Activated naive CD4-positive, alpha-beta T cell treated with anti-CD3 and anti-CD28 coated beads, Interleukin-2, amount 50 U/mL, for 24 hours (primary cell): ENCODE data around the gene RABGAP1.
A peak's percentile ranks its signal among the peaks of the same experiment; 100 is the strongest.

ENCODE experiments used
- H3K27ac Mint-ChIP-seq: one replicate; pipeline ENCODE4 v1.8.0; 2021; ENCODE audit warnings: mild to moderate bottlenecking, mixed read lengths
- H3K27me3 Mint-ChIP-seq: one replicate; pipeline ENCODE4 v1.8.0; 2021; ENCODE audit warnings: mixed read lengths
- H3K36me3 Mint-ChIP-seq: one replicate; pipeline ENCODE4 v1.8.0; 2021; ENCODE audit warnings: mixed read lengths
- H3K4me1 Mint-ChIP-seq: one replicate; pipeline ENCODE4 v1.8.0; 2021; ENCODE audit warnings: mixed read lengths
- H3K4me3 Mint-ChIP-seq: one replicate; pipeline ENCODE4 v1.8.0; 2021; ENCODE audit warnings: mild to moderate bottlenecking, mixed read lengths
- H3K9me3 Mint-ChIP-seq: one replicate; pipeline ENCODE4 v1.8.0; 2021; ENCODE audit warnings: mixed read lengths

RABGAP1 gene

DNA sequence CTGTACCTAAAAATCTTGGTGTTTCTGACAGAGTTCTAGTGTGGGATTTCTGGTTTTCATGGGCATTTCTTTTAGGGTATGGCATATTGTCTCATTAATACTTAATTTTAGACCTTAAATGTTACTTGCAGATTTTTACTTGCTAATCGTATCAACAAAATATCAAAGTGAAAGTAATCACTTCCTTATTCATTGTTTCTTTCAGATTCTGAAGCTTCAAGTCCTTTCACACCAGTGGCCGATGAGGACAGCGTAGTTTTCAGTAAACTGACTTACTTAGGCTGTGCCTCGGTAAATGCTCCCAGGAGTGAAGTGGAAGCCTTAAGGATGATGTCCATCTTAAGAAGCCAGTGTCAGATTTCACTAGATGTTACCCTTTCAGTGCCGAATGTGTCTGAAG lies 45.2 kb downstream of the RABGAP1 start:
- Mint-ChIP-seq H3K4me1 (peaks cover 5% of the 10 kb centered on the region), H3K36me3 (peaks cover 4% of the 10 kb centered on the region), H3K9me3 (no peaks in the 10 kb centered on the region), H3K27ac (no peak overlapping the region), H3K4me3 (no peak overlapping the region), H3K27me3 (no peaks in the 10 kb centered on the region)

DNA sequence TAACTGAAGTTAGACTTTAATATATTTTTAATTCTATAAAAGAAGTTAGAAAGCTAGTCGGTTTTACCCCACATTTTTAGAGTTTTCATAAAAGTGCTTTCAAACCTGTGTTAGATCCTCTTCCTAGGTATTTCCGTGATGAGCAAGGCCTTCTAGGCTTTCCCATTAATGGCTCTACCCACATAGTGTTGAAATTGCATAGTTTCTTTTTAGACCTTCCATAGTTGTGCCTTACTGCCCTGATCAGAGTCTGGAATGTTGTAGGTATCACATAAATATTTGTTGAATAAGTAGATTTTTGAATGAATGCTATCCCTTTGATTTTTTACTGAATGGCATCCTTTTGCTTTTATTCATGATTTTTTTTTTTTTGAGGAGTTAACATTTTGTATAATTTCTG lies 47.3 kb downstream of the RABGAP1 start:
- peaks cover 4% of the 10 kb centered on the region for H3K36me3 Mint-ChIP-seq
- peak overlapping the region; percentile 12 for H3K27ac Mint-ChIP-seq
- peaks cover 9% of the 10 kb centered on the region for H3K4me1 Mint-ChIP-seq
- H3K9me3 Mint-ChIP-seq: no peaks in the 10 kb centered on the region
- no peaks in the 10 kb centered on the region for H3K27me3 Mint-ChIP-seq
- no peak overlapping the region for H3K4me3 Mint-ChIP-seq

DNA sequence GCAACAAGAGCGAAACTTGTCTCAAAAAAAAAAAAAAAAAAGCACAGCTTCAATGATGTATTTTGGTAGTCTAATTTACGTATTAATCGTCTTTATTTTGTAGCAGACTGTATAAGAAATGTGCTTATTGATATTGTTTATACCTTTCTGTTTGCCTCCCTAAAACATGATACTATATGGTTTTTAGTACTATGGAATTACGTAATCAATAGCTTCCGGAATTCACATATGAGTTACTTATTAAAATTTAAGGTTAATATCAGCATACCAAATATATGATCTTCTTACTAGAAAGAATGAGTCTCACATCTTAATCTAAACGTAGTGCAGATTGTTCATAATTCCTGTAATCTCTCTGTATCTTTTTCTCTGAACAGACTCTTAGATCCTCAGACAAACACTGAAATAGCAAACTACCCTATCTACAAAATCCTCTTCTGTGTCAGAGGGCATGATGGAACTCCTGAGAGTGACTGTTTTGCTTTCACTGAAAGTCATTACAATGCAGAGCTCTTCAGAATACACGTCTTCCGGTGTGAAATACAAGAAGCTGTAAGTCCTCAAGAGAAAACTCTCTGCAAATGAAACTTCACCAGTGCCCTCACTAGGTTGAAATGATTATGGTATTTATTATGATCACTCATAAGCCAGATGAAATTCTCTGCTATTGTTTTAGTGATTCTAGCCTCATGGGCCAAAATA lies 48.3 kb downstream of the RABGAP1 start:
- no peak overlapping the region for H3K4me3 Mint-ChIP-seq

DNA sequence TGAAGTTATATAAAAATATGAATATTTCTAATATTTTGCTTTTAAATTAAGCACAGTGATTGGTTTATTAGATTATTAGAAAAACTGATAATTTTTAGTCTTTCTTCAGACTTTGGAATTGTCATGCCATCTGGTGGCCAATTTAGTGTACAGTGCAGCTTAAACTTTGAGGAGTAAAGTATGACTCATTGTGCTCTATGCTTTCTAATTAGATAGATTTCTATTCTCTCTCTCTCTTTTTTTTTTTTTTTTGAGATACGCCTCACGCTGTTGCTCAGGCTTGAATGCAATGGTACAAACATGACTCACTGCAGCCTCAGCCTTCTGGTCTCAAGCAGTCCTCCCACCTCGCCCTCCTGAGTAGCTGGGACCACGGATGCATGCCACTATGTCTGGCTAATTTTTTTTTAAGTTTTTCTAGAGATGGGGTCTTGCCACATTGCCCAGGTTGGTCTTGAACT lies 50.6 kb downstream of the RABGAP1 start:
- H3K4me1 Mint-ChIP-seq: peaks cover 9% of the 10 kb centered on the region
- H3K4me3 Mint-ChIP-seq: no peak overlapping the region
- H3K36me3 Mint-ChIP-seq: no peaks in the 10 kb centered on the region
- H3K27ac Mint-ChIP-seq: no peak overlapping the region
- H3K27me3 Mint-ChIP-seq: no peaks in the 10 kb centered on the region
- H3K9me3 Mint-ChIP-seq: no peaks in the 10 kb centered on the region

More for the DNA sequence above, 48.3 kb downstream of the RABGAP1 start:
- H3K36me3 Mint-ChIP-seq: peaks cover 4% of the 10 kb centered on the region
- peak overlapping the region; percentile 42 for H3K27ac Mint-ChIP-seq
- H3K9me3 Mint-ChIP-seq: no peaks in the 10 kb centered on the region
- no peaks in the 10 kb centered on the region for H3K27me3 Mint-ChIP-seq
- peaks cover 9% of the 10 kb centered on the region for H3K4me1 Mint-ChIP-seq

DNA sequence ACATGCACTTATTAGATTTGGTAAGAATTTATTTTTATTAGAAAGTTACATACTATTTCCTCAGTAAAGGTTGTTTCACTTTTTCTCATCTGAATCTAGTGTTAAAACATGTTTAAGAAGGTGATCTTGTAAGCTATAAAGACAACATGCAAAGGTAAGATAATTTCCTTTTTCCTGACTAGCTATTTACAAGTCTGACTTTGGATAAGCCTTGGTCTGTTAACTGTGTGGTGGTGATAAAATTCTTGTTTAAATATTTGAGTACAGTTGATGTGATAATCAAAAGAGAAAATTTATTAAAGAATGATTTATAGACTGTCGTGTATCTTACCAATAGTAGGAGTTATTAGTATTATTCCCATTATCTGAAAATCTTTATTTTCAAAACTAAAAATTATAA lies 55.8 kb downstream of the RABGAP1 start:
- H3K4me3 Mint-ChIP-seq: no peak overlapping the region
- H3K36me3 Mint-ChIP-seq: peaks cover 20% of the 10 kb centered on the region
- no peak overlapping the region for H3K27ac Mint-ChIP-seq

DNA sequence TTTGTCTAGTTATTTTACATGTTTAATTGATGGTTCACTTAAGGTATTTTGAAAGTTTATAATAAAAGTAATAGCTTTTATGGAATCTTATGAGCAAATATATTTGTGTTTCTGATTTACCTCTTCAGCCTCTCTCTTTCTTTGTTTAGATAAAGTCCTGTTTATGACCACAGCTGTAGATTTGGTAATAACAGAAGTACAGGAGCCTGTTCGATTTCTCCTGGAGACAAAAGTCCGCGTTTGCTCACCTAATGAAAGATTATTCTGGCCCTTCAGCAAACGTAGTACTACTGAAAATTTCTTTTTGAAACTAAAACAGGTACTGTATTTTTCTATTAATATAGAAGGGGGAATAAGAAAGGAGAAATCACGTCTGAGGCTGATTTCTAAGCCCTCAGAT lies 57.6 kb downstream of the RABGAP1 start:
- Mint-ChIP-seq H3K27me3 (no peaks in the 10 kb centered on the region), H3K36me3 (peaks cover 22% of the 10 kb centered on the region), H3K9me3 (no peaks in the 10 kb centered on the region), H3K4me3 (no peak overlapping the region), H3K27ac (no peak overlapping the region), H3K4me1 (peaks cover 8% of the 10 kb centered on the region)

More for the DNA sequence above, 55.8 kb downstream of the RABGAP1 start:
- Mint-ChIP-seq H3K9me3 (no peaks in the 10 kb centered on the region), H3K4me1 (peaks cover 10% of the 10 kb centered on the region), H3K27me3 (no peaks in the 10 kb centered on the region)

DNA sequence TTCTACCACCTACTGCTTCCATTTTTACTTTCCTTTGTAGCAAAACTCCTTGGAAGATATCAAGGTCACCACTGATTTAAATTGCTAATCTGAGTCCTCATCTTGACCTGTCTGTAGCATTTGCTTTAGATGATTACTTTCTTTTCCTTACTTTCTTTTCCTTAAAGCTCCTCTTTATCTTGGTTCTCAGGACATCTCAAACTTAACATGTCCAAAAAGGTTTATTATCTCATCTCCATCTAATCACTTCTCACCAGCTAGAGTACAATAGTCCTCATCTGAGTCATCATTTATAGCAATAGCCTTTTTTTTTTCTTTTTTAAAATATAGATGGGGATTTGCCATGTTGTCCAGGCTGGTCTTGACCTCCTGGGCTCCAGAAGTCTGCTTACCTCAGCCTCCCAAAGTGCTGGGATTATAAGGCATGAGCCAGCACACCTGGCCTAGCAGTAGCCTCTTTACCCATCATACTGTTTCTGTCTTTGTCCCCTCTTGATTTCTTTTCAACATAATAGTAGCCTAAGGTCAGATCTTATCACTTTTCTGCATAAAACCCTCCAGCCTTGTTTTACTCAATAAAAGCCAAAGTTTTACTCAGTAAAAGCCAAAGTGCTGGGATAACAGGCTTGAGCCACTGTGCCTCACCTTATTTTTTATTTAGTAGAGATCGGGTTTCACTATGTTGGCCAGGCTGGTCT lies 59.7 kb downstream of the RABGAP1 start:
- H3K27me3 Mint-ChIP-seq: no peaks in the 10 kb centered on the region
- H3K36me3 Mint-ChIP-seq: peaks cover 25% of the 10 kb centered on the region
- peaks cover 8% of the 10 kb centered on the region for H3K4me1 Mint-ChIP-seq
- H3K4me3 Mint-ChIP-seq: no peak overlapping the region
- no peaks in the 10 kb centered on the region for H3K9me3 Mint-ChIP-seq
- no peak overlapping the region for H3K27ac Mint-ChIP-seq

DNA sequence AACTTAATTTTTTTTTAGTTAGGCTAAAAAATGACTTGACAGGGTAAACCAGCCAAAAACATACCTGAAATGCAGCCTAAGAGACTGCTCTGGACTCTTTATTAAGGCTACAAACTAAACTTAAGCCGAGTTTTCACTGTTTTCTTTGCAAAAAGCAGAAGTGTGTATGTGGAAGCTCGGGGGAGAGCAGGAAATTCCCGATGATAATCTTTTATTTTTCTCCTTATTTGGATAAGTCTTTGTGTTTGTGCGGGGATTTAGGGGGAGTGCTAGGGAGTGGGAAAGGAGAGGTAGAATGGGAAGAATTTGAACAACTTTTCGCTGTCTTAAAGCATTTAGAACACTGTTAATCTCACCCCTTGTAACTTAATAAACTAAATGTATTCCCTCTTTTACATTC lies 61.9 kb downstream of the RABGAP1 start:
- Mint-ChIP-seq H3K27ac (no peak overlapping the region), H3K4me1 (peaks cover 8% of the 10 kb centered on the region), H3K36me3 (peaks cover 21% of the 10 kb centered on the region), H3K4me3 (no peak overlapping the region), H3K27me3 (no peaks in the 10 kb centered on the region), H3K9me3 (no peaks in the 10 kb centered on the region)

DNA sequence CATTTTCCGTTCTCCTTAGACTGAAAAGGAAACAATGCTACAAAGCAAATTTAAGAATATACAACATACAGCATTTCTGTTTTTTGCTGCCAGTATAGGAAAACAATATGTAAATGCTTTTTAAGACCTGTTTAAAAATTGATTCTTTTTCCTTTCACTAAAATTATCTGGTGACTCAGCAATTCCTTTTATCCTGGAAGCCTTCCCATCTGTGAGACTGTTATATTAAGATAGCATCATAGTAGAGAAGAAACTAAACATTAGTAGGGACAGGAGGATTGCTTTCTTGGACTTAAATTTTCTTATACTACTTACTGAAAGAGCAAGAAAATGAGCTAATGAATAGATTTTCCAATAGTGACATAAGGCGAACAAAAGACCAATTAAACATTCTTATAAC lies 62.6 kb downstream of the RABGAP1 start:
- H3K4me1 Mint-ChIP-seq: peaks cover 8% of the 10 kb centered on the region
- no peaks in the 10 kb centered on the region for H3K27me3 Mint-ChIP-seq
- no peaks in the 10 kb centered on the region for H3K9me3 Mint-ChIP-seq
- H3K4me3 Mint-ChIP-seq: no peak overlapping the region
- peaks cover 21% of the 10 kb centered on the region for H3K36me3 Mint-ChIP-seq
- no peak overlapping the region for H3K27ac Mint-ChIP-seq

DNA sequence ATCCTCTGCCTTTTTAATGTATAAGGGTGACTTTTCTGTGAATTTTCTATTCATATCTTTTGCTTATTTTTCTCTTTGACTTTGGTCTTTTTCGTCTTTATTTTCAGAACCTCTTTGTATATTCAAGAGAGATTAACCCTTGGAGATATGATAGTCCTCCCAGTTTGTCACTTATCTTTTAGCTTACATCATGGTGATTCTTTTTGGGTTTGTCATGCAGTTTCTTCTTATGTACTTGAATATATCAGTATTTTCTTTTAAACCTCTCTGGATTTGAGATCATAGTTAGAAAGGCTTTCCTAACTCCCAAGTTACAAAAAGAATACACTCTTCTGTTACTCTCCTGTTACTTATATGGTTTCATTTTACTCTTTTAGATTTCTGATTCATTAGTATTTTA lies 65.1 kb downstream of the RABGAP1 start:
- Mint-ChIP-seq H3K4me1 (peaks cover 3% of the 10 kb centered on the region), H3K9me3 (no peaks in the 10 kb centered on the region), H3K27ac (no peak overlapping the region), H3K4me3 (no peak overlapping the region), H3K27me3 (no peaks in the 10 kb centered on the region), H3K36me3 (peaks cover 12% of the 10 kb centered on the region)

DNA sequence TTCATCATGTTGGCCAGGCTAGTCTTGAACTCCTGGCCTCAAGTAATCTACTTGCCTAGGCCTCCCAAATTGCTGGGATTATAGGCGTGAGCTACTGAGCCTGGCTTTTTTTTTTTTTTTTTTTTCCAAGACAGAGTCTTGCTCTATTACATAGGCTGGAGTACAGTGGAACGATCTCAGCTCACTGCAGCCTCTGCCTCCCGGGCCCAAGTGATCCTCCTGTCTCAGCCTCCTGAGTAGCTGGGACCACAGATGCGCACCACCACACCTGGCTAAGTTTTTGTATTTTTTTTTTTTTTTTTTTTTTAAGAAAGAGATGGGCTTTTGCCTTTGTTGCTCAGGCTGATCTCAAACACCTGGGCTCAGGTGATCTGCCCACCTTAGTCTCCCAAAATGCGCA lies 66.4 kb downstream of the RABGAP1 start:
- no peak overlapping the region for H3K4me3 Mint-ChIP-seq
- H3K4me1 Mint-ChIP-seq: peaks cover 3% of the 10 kb centered on the region
- H3K27ac Mint-ChIP-seq: no peak overlapping the region
- H3K9me3 Mint-ChIP-seq: no peaks in the 10 kb centered on the region
- peaks cover 18% of the 10 kb centered on the region for H3K36me3 Mint-ChIP-seq
- no peaks in the 10 kb centered on the region for H3K27me3 Mint-ChIP-seq

DNA sequence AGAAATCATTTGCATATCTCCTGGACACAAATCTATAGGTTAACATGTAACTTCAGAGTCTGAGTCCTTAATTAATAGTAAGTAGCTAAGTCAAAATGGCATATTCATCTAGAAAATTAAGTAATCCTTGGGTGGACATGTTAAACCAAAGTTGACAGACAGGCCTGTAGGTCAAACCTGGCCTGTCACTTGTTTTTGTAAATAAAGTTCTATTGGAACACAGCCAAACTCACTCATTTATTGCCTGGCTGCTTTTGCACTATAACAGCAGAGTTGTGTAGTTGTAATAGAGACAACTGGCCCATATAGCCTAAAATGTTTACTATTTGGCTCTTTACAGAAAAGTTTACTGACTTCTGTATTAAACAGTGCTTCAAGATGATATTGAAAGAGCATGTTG lies 68.1 kb downstream of the RABGAP1 start:
- Mint-ChIP-seq H3K36me3 (peaks cover 23% of the 10 kb centered on the region), H3K4me1 (peaks cover 3% of the 10 kb centered on the region), H3K27ac (no peak overlapping the region), H3K4me3 (no peak overlapping the region), H3K27me3 (no peaks in the 10 kb centered on the region), H3K9me3 (no peaks in the 10 kb centered on the region)

DNA sequence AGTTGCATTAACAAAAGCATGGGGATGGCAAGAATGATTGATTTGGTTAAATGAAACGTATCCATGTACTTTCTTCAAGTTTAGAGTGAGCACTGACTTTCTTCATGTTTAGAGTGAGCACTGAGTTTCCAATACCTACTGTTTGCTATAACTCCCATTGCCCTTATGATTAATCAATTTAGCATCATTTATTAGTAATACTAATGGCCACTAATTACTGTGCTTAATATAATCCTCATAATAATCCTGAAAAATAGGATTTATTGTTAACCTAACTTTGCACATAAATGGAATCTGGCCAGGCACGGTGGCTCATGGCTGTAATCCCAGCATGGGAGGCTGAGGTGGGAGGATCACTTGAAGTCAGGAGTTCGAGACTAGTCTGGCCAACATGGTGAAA lies 70.6 kb downstream of the RABGAP1 start:
- H3K27me3 Mint-ChIP-seq: no peaks in the 10 kb centered on the region

DNA sequence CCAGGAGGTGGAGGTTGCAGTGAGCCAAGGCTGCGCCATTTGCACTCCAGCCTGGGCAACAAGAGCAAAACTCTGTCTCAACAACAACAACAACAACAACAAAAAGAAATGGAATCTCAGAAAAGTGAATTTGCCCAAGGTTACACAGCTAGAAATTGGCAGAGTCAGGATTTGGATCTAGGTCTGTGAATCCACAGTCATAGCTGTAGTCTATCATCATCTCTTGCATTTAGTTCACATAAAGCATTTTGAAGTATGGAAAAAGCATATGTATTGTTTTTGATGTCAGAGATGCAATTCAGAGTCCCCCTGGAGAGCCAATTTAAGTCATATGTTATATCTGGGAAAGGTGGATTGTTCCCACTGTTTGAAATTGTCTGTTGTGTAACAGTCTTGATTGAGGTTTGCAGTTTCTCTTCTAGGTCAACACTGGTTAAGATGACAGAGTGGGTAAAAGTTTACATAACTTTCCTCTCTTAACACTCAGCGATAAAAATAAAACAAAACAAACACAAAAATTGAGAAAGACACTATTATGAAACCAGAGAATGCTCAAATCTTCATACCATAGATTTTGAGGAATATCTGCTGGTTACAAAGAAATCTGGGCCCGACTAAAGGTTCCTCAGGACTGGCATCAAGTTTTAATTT lies 71.2 kb downstream of the RABGAP1 start:
- no peaks in the 10 kb centered on the region for H3K9me3 Mint-ChIP-seq
- H3K27me3 Mint-ChIP-seq: no peaks in the 10 kb centered on the region
- no peak overlapping the region for H3K4me3 Mint-ChIP-seq
- no peak overlapping the region for H3K27ac Mint-ChIP-seq
- peaks cover 26% of the 10 kb centered on the region for H3K36me3 Mint-ChIP-seq
- H3K4me1 Mint-ChIP-seq: peaks cover 3% of the 10 kb centered on the region

More for the DNA sequence above, 70.6 kb downstream of the RABGAP1 start:
- H3K9me3 Mint-ChIP-seq: no peaks in the 10 kb centered on the region
- H3K27ac Mint-ChIP-seq: no peak overlapping the region
- H3K4me1 Mint-ChIP-seq: peaks cover 3% of the 10 kb centered on the region
- no peak overlapping the region for H3K4me3 Mint-ChIP-seq
- peaks cover 26% of the 10 kb centered on the region for H3K36me3 Mint-ChIP-seq

DNA sequence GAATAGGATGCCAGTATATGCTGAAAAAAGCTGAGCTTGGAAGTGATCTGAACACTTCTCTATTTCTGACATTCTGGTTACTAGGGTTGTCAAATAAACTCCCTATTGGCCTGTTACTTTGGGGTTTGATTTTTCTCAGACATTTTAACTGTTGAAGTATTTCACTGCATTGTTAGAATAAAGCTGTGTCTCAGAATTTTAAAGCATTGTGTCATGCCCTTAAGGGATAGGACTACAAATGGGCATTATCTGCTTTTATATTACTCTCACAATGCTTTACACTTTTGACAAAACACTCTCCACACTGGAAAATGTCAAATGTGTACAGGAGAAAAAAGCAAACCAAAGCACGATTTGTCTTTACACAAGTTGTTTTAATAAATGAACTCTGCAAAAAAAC lies 75.8 kb downstream of the RABGAP1 start:
- Mint-ChIP-seq H3K36me3 (peaks cover 27% of the 10 kb centered on the region), H3K4me1 (no peaks in the 10 kb centered on the region), H3K27me3 (no peaks in the 10 kb centered on the region), H3K27ac (no peak overlapping the region), H3K9me3 (no peaks in the 10 kb centered on the region), H3K4me3 (no peak overlapping the region)

DNA sequence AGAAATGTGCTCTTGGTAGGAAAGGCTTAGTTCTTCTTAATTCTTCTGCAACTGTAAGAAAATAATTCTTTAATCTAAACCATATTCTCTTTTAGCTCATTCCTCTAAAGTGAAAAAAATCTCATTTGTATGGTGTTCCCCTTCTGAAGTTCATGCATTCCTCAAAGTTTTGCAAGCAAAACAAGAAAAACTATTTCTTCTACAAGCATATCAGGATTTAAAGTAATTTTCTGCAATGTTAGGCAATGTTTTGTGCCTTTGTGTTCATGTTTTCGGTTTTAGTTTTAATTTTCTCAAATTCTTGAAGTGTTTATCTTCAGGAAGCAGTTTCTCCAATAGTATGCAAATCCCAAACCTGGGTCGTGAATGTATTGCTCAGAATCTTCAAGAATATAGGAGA lies 80.0 kb downstream of the RABGAP1 start:
- Mint-ChIP-seq H3K27ac (no peak overlapping the region), H3K4me1 (no peaks in the 10 kb centered on the region), H3K36me3 (peaks cover 18% of the 10 kb centered on the region), H3K9me3 (no peaks in the 10 kb centered on the region), H3K27me3 (no peaks in the 10 kb centered on the region), H3K4me3 (no peak overlapping the region)
